ENCODE results near the gene VILL.
"Not testable (repeated sequence)": the region's sequence is repeated elsewhere in the genome, so short reads cannot be mapped to it uniquely, and the experiment has no call there.

VILL gene

DNA sequence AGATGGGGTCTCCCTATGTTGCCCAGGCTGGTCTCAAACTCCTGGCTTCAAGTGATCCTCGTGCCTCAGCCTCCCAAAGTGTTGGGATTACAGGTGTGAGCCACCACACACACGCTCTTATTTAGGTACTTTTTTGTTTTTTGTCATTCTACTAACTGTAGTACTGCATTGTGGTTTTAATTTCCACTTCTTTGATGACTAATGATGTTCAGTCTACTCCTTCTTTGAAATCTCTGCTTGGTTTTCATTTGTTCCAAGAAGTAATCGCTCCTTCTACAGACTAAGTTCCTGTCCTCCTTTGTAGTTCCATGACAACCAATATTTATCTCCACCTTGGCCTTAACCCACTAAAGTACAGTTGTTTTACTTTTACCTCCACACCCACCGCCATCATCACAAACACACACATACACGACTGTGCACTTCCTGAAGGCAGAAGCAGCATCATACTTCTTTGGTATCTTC, 47.9 kb downstream of the VILL start:
- peak in 3 of 5 experiments; percentile 30 to 86 (median 61) for DNase-seq

DNA sequence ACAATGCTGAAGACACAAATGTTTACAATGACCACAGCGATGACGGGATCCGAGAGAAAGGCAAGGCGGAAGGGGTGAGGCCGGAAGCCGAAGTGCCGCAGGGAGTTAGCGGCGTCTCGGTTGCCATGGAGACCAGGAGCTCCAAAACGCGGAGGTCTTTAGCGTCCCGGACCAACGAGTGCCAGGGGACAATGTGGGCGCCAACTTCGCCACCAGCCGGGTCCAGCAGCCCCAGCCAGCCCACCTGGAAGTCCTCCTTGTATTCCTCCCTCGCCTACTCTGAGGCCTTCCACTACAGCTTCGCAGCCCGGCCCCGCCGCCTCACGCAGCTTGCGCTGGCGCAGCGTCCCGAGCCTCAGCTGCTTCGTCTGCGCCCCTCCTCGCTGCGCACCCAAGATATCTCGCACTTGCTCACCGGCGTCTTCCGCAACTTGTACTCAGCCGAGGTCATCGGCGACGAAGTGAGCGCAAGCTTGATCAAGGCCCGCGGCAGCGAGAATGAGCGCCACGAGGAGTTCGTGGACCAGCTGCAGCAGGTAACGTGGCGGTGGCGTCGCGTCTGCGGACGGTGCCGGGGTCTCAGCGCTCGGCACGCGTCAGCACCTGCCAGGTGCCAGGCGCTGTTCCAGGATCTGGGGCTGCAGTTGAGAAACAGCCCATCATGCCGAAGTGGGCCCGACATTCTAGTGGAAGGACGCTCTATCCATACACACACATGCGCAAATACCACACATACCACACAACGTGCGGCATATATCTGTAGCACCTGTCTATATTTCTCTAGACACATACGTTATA, 48.7 kb downstream of the VILL start, which contains the start of gene DLEC1:
Gene DLEC1, plus strand, starts transcription at position 108 of the 798 bp plus-strand sequence. Its CDS starts 18 bp downstream, at position 126.
- peak; percentile 53 to 97 (median 79) for DNase-seq

DNA sequence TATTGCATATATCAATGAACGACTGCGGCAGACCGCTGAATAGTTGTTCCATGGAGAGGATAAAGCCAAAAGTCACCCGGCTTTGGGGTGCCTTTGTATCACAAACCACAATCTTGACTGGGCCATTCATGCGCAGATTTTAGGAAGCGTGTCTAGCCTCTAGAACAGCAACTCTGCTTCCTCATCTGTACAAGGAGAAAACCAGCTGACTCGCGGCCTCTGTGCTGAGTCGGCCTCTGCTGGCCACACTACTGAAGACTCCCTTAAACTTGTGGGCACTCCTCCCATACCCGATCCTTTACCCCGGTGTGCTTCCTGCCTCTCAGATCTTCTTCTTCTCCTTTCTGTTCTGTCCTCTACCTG, 49.3 kb downstream of the VILL start:
- DNase-seq: peak in 3 of 5 experiments; percentile 37 to 82 (median 61)

DNA sequence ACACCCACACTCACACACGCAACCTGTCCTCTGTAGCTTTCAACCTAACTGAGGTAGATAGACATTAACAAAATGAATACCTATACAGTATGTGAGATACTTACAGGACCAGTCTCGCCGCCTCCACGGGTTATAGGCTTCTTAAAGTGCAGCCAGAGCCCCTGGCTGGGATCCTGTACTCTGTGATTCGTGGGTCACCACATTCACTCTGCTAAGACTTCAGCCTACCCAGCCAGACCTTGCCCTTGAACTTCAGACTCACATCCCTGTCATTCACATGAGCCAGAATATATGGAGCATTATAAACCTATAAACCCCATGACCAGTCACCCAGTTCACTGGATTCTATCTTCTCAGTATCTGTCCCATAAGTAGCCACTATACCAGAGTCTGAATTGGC, 49.8 kb downstream of the VILL start:
- no peak for DNase-seq

DNA sequence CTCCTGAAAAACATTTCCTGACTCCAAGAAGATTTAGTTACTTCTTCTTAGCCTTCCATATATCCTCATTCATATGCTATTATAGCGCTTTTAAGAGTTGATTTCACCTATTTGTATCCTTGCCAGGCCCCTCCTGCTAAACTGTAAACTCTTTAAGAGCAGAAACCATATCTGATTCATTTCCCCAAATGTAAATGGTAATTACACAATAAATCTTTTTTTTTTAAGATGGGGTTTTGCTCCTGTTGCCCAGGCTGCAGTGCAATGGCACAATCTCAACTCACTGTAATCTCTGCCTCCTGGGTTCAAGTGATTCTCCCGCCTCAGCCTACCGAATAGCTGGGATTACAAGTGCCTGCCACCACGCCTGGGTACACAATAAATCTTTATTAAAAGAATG, 52.9 kb downstream of the VILL start:
- DNase-seq: no peak

DNA sequence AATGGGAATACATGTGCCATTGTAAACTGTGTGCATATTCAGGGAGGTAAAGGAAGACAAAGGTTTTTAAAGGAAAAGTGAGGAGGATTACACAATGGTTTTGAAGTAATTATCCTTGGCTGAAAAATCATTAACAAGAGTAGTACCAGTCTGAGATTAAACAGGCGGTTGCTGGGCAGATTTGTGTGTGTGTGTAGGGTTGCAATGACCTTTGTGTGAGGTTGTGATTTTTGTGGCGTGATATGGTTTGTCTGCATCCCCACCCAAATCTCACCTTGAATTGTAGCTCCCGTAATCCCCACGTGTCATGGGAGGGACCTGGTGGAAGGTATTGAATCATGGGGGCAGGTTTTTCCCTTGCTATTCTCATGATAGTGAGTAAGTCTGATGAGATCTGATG, 55.4 kb downstream of the VILL start:
- no peak for DNase-seq

DNA sequence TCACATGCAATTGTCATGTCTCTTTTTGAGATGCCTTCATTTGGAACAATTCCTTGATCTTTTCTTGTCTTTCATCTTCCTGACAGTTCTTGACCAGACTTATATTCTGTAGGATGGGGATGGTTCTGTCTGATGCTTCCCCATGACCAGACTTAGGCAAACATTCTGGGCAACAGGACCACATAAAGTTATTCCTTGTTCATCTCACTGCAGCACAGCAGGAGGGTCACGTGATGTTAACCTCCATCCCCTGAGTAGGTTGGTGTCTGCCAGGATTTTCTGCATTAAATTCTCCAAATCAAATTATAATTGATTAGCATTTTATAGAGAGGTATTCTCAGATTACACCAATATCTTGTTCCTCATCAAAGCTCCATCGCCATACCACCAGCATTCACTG, 56.2 kb downstream of the VILL start:
- DNase-seq: no peak

DNA sequence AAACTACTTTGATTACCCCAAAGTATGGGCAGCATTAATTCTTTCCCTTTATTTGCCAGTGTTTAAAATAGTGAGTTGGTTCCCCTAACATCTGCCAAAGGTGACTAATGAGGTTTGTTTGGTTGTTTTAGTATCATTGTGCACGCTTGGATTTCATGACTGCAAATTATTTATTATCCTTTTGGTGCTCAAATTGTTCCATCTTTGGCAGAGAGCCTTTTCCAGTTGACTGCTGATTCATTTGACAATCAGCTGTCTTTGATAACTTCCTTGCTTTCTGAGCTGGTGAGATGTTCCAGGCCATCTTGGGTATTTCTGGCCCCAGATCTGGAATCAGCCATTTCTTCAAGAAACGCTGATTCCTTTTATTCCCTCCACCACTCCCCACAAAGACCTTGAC, 57.3 kb downstream of the VILL start:
- DNase-seq: no peak

DNA sequence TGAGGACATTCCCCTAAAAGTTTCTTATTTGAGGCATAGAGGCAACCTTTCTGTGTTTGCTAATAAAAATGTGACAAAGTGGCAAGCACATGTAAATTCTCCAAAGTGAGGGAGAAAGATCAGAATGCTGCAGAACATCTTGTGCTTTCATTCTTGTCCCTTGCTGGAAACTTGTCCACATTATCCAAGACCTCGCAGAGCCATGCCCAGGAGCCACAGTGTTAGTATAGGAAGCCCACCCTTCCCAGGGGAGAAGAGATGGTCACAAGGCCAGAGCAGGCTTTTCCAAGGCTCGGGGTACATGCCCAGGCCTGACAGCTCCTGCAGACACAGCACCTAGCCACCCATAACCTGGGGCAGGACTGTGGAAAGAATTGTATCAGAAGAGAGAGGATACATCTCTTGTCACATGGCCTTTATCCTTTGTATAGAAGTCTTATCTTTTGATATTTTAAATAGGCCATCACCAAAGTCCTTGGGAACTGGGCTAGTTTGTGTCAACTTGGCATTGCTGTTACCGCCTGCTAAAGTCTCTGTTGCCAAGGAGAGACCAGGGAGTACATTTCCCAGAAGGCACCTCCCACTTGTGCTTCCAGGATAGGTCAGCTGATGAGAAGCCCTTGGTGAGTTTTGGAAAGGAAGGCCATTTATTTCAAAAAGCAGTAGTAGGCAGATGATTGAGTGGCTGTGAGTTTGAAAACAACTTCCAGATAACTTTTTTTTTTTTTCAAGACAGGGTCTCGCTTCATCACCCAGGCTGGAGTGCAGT, 59.0 kb downstream of the VILL start:
- no peak for DNase-seq

DNA sequence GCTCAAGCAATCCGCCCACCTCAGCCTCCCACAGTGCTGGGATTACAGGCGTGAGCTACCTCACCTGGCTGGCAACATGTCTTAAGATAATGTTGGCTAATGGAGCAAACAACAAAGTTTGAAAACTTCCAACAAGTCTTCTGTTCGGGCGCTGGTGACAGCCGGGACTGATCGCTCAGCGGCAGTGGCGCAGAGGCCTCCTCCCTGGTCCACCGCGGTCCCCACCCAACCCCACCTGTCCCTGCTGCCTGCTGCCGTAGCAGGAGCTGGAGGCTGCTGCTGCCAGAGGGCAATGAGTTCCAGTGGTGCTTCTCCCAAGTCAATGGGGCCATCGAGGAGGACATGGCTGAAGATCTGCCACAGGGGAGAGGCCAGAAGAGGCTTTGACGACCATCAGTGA, 60.5 kb downstream of the VILL start:
- no peak for DNase-seq

DNA sequence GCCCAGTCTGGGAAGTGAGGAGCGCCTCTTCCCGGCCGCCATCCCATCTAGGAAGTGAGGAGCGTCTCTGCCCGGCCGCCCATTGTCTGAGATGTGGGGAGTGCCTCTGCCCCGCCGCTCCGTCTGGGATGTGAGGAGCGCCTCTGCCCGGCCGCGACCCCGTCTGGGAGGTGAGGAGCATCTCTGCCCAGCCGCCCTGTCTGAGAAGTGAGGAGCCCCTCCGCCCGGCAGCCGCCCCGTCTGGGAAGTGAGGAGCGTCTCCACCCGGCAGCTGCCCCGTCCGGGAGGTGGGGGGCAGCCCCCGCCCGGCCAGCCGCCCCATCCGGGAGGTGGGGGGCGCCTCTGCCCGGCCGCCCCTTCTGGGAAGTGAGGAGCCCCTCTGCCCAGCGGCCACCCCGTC, 62.7 kb downstream of the VILL start:
- not testable (repeated sequence) for DNase-seq

DNA sequence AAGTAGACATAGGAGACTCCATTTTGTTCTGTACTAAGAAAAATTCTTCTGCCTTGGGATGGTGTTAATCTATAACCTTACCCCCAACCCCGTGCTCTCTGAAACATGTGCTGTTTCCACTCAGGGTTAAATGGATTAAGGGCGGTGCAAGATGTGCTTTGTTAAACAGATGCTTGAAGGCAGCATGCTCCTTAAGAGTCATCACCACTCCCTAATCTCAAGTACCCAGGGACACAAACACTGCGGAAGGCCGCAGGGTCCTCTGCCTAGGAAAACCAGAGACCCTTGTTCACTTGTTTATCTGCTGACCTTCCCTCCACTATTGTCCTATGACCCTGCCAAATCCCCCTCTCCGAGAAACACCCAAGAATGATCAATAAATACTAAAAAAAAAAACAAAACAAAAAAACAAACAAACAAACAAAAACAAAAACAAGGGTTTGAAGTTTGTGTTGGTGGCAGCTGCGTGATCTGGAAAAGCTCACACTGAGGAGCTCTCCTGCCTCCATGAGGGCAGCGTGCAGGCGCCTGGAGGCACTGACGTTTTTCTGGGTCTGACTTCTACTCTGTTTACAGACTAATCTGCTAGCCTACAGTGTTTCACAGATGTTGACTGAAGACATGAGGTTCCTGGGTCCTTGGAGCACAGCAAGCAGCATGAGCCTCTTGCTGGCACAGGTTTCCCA, 63.4 kb downstream of the VILL start:
- DNase-seq: not testable (repeated sequence)

DNA sequence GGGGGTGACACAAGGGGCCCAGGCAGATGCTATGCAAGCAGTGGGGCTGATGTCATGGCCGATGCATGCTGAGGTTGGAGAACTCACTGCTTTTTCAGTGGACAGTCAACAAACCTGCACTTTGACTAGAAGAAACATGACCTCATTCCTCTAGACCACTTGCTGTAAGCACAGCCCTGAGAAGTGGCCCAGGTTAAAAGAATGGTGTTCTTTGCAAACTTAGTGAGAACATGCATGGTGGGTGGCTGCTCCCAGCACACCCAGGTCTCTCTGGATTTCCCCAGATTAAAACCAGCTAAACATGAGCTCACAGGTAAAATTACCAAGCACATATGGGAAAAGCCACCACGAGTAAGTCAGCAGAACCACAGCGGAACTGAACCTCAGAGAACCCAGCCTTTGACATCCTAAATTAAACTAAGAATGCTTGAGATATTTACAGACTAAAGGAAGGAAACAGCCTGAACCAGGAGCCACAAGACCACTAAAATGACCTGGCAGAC, 64.0 kb downstream of the VILL start:
- DNase-seq: no peak
